GM19193 (cell line): ENCODE data around the gene MLX.
"Not testable (repeated sequence)": the region's sequence is repeated elsewhere in the genome, so short reads cannot be mapped to it uniquely, and the experiment has no call there.

ENCODE experiments used
- POLR2A ChIP-seq: IDR thresholded peaks from 4 replicates; pipeline ENCODE4 v1.6.1; 2011; ENCODE audit not compliant: insufficient read depth, insufficient read length; ENCODE audit errors: extremely low read depth

MLX gene

GRCh38 chr17:42547001-42547461, 19.9 kb upstream of the MLX start:
- TF ChIP-seq POLR2A = no peak

DNA sequence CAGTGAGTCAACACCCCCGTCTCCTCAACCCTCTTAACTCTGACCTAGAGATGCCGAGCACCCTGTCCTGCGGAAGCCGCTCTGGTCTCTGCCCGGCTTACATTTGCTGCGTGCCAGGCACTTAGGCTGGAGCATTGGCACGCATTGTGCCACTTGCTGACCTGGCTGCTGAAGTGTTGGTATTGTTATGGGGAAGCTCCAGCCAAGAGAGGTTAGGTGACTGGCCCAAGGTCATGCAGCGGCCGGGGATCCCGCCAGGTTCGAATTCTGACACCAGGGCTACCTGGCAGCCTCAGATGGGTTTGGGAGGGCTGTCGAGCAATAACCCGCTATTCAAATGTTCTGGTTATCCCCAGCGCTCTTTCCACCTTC, 19.2 kb upstream of the MLX start:
- TF ChIP-seq POLR2A = no peak

GRCh38 chr17:42548070-42548837, 18.6 kb upstream of the MLX start:
- peak; percentile 41 for TF ChIP-seq POLR2A

DNA sequence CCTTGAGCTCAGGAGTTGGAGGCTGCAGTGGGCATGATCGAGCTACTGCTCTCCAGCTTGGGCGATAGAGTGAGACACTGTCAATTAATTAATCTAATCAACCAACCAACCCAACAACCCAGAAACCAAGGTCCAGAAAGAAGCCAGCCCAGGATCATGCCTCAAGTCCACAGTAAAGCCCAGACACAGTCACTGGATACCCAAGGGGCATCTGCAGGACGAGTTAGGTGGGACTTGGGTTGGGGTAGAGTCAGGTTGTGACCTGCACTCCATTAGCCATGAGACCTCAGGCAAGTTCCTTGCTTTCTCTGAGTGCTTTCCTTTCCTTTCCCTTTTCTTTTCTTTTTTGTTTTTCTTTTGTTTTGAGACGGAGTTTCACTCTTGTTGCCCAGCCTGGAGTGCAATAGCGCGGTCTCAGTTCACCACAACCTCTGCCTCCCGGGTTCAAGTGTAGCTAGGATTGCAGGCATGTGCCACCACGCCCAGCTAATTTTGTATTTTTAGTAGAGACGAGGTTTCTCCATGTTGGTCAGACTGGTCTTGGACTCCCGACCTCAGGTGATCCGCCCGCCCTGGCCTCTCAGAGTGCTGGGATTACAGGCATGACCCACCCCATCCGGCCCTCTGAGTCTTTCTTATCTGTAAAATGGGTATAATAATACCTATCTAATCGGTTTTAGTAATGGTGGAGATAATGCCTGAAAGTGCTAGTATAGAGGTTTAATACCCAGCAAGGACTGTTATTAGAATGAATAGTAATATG, 17.7 kb upstream of the MLX start:
- TF ChIP-seq POLR2A = no peak

GRCh38 chr17:42552736-42553135, 14.2 kb upstream of the MLX start, which contains the start of gene HSD17B1:
HSD17B1 (plus strand) TSS chr17:42552923; CDS start chr17:42552934, 11 bp downstream.
- not testable (repeated sequence) for TF ChIP-seq POLR2A

- no peak for TF ChIP-seq POLR2A
Observed at GRCh38 chr17:42553161-42553818, 13.6 kb upstream of the MLX start.

GRCh38 chr17:42553866-42554249, 13.0 kb upstream of the MLX start:
- TF ChIP-seq POLR2A = no peak

- peak; percentile 83 for TF ChIP-seq POLR2A
Observed at GRCh38 chr17:42554250-42555121, 12.4 kb upstream of the MLX start.

DNA sequence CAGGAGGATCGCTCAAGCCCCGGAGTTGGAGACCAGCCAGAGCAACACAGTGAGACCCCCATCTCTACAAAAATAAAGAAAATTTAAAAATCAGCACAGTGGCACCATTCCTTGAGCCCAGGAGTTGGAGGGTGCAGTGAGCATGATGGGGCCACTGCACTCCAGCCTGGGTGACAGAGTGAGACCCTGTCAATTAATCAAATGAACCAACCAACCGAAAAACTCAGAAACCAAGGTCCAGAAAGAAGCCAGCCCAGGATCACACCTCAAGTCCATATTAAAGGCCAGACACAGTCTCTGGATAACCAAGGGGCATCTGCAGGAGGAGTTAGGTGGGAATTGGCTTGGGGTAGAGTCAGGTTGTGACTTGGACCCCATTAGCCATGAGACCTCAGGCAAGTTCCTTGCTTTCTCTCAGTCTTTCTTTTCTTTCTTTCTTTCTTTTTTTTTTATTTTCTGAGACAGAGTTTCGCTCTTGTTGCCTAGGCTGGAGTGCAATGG, 11.7 kb upstream of the MLX start:
- TF ChIP-seq POLR2A = no peak

GRCh38 chr17:42559075-42559474, 7.8 kb upstream of the MLX start:
- TF ChIP-seq POLR2A = no peak

DNA sequence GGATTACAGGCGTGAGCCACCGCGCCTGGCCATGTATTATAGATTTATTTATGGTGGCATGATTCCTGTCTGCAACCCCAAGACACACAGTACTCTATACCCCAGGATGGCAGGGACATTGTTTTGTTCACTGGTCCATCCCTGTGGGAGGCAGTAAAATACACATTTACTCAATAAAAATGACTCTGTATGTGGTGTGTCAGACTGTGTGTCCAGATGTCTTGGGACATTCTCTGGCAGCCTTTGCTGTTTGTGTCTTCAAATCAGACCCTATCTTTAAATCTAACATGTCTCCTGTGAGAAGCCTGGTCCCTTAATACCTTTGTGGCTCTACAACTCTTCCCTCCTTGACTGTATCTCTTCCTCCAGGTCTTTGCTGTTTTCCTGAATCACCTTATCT, 6.7 kb upstream of the MLX start:
- TF ChIP-seq POLR2A = no peak

GRCh38 chr17:42561897-42562387, 5.0 kb upstream of the MLX start, which contains the start of gene COASY:
COASY (plus strand) TSS chr17:42562148; CDS start chr17:42562623, 475 bp downstream.
- TF ChIP-seq POLR2A = peak; percentile 77

- no peak for TF ChIP-seq POLR2A
Observed at GRCh38 chr17:42562388-42563142, 4.3 kb upstream of the MLX start.
